OCI-LY7 (cell line): ENCODE results near the gene CCDC9B. TPM values are rescaled to one million over a fixed set of nuclear protein-coding genes. Genes with fewer than 3 reads are reported as not detected.

Source experiments
- BruUV-seq: library from RNA; stranded (reverse); fragments of 400-500 nt; replicated peaks from 2 replicates; lab custom pipeline; 2021; lab: Mats Ljungman, UMichigan
- CTCF ChIA-PET: fragments of 300-600 bp; sonication (Branson Sonifier 250); formaldehyde crosslinking; loops from one replicate; lab custom pipeline; 2022; ENCODE audit warnings: antibody characterized with exemption; ENCODE audit not compliant: unreplicated experiment; lab: Charles Lee
- POLR2A ChIA-PET: fragments of 300-600 bp; sonication (Branson Sonifier 250); formaldehyde crosslinking; loops from one replicate; lab custom pipeline; 2022; ENCODE audit warnings: antibody characterized with exemption; lab: Charles Lee
- DNase-seq: peaks from one replicate; pipeline ENCODE4 v3.0.0-alpha.2; 2015; ENCODE audit warnings: low spot score
- H2AFZ ChIP-seq: fragments of 200-600 bp; sonication (generic), shearing (Covaris generic); 2 replicates; pipeline ENCODE4 v1.6.1; 2014; ENCODE audit warnings: mild to moderate bottlenecking, antibody characterized with exemption, low read length, moderate library complexity
- H3K27ac ChIP-seq: fragments of 200-600 bp; sonication (generic); 2 replicates; pipeline ENCODE4 v1.5.1; 2014; ENCODE audit warnings: mixed run types, low read depth, mild to moderate bottlenecking, moderate library complexity, low read length, inconsistent platforms; ENCODE audit not compliant: poor library complexity, severe bottlenecking
- H3K36me3 ChIP-seq: fragments of 200-600 bp; sonication (generic); 2 replicates; pipeline ENCODE4 v1.6.1; 2014; ENCODE audit warnings: mild to moderate bottlenecking, antibody characterized with exemption, low read length, moderate library complexity, mixed read lengths; ENCODE audit not compliant: insufficient read depth
- H3K4me1 ChIP-seq: fragments of 200-600 bp; sonication (generic); 2 replicates; pipeline ENCODE4 v1.5.1; 2014; ENCODE audit warnings: mild to moderate bottlenecking, low read length; ENCODE audit not compliant: insufficient read depth, poor library complexity, severe bottlenecking
- H3K4me2 ChIP-seq: fragments of 200-600 bp; sonication (generic); 2 replicates; pipeline ENCODE4 v1.6.1; 2014; ENCODE audit warnings: mild to moderate bottlenecking, low read length
- H3K4me3 ChIP-seq: fragments of 200-600 bp; sonication (generic); 2 replicates; pipeline ENCODE4 v1.5.1; 2014; ENCODE audit warnings: mild to moderate bottlenecking, low read depth, low read length; ENCODE audit not compliant: poor library complexity, severe bottlenecking
- H3K79me2 ChIP-seq: fragments of 200-600 bp; sonication (generic); 2 replicates; pipeline ENCODE4 v1.6.1; 2016; ENCODE audit warnings: low read depth, mild to moderate bottlenecking, low read length, moderate library complexity, mixed read lengths; ENCODE audit not compliant: insufficient read depth
- H3K9me2 ChIP-seq: fragments of 200-600 bp; sonication (generic); 2 replicates; pipeline ENCODE4 v1.6.1; 2016; ENCODE audit warnings: mild to moderate bottlenecking, low read length, mixed read lengths; ENCODE audit not compliant: insufficient read depth
- H3K9me3 ChIP-seq: fragments of 200-600 bp; sonication (generic); 2 replicates; pipeline ENCODE4 v1.6.1; 2014; ENCODE audit warnings: mild to moderate bottlenecking, mixed run types, low read length, mixed read lengths
- H4K20me1 ChIP-seq: fragments of 200-600 bp; sonication (generic); 2 replicates; pipeline ENCODE4 v1.6.1; 2014; ENCODE audit warnings: mild to moderate bottlenecking, antibody characterized with exemption, low read length, moderate library complexity, mixed read lengths; ENCODE audit not compliant: insufficient read depth
- CTCF ChIP-seq: fragments of 200-600 bp; sonication (generic); conservative IDR thresholded peaks from 2 replicates; pipeline ENCODE4 v1.5.1; 2014; ENCODE audit warnings: mild to moderate bottlenecking, antibody characterized with exemption, low read length, moderate library complexity, mixed read lengths
- EZH2phosphoT487 ChIP-seq: fragments of 200-600 bp; sonication (generic); IDR thresholded peaks from 2 replicates; pipeline ENCODE4 v1.6.1; 2018; ENCODE audit warnings: low read depth, borderline replicate concordance, mild to moderate bottlenecking, mixed run types, antibody characterized with exemption, low read length, moderate library complexity, mixed read lengths
- intact Hi-C: fragments of 100-400 bp; cut with micrococcal nuclease; formaldehyde crosslinking; loops from one replicate; pipeline ENCODE4 v1.10.0; 2022; ENCODE audit not compliant: unreplicated experiment
- total RNA-seq, 2 experiments: library from RNA; depleted of rRNA in 1 of 2; stranded (reverse); fragments of >200 nt in 1 of 2; shearing (Covaris generic) in 1 of 2; gene quantifications; 2 replicates each; pipeline ENCODE4 v1.2.3, GENCODE V29; 2014 to 2022

Gene CCDC9B
- total RNA-seq, 2 experiments from 2014 or later: 1.4 TPM; not detected in 1

- Histone ChIP-seq H3K9me2 (no peaks in the 10 kb centered on the region), H3K4me2 (no peak overlapping the region), H3K4me1 (peaks cover 5% of the 10 kb centered on the region), H3K9me3 (no peaks in the 10 kb centered on the region), H4K20me1 (no peaks in the 10 kb centered on the region), H3K36me3 (no peaks in the 10 kb centered on the region), H3K4me3 (no peak overlapping the region), H3K27ac (no peak overlapping the region), H3K79me2 (no peaks in the 10 kb centered on the region), H2AFZ (no peak overlapping the region)
- intact Hi-C loops: no loop called here
- CTCF ChIA-PET: no interaction called here
- POLR2A ChIA-PET: no interaction called here
- no peak for TF ChIP-seq CTCF
- TF ChIP-seq EZH2phosphoT487: no peak
- no peak for DNase-seq
- BruUV-seq: no TSS peak
Observed at GRCh38 chr15:40353697-40354096, 13.0 kb upstream of the CCDC9B start.

GRCh38 chr15:40352281-40352901 lies 11.7 kb upstream of the CCDC9B start:
- H3K4me1 ChIP-seq: no peaks in the 10 kb centered on the region
- POLR2A ChIA-PET: no interaction called here
- intact Hi-C loops: no loop called here
- TF ChIP-seq CTCF: no peak
- TF ChIP-seq EZH2phosphoT487: no peak
- no peak overlapping the region for H3K4me2 ChIP-seq
- no TSS peak for BruUV-seq
- H3K9me3 ChIP-seq: no peaks in the 10 kb centered on the region
- no peak overlapping the region for H3K27ac ChIP-seq
- H3K36me3 ChIP-seq: no peaks in the 10 kb centered on the region
- no peaks in the 10 kb centered on the region for H4K20me1 ChIP-seq
- no peak for DNase-seq
- H3K4me3 ChIP-seq: no peak overlapping the region
- H3K9me2 ChIP-seq: no peaks in the 10 kb centered on the region
- H3K79me2 ChIP-seq: no peaks in the 10 kb centered on the region
- CTCF ChIA-PET: no interaction called here
- no peak overlapping the region for H2AFZ ChIP-seq

- Histone ChIP-seq H3K36me3 (no peaks in the 10 kb centered on the region), H3K79me2 (no peaks in the 10 kb centered on the region), H3K9me3 (no peaks in the 10 kb centered on the region), H3K4me1 (peaks cover 3% of the 10 kb centered on the region), H3K27ac (no peak overlapping the region), H2AFZ (no peak overlapping the region), H3K4me3 (no peak overlapping the region), H3K4me2 (no peak overlapping the region), H3K9me2 (no peaks in the 10 kb centered on the region), H4K20me1 (no peaks in the 10 kb centered on the region)
- DNase-seq: no peak
- TF ChIP-seq EZH2phosphoT487: no peak
- ChIA-PET CTCF (no interaction called here), POLR2A (no interaction called here)
- BruUV-seq: no TSS peak
- intact Hi-C loops: no loop called here
Observed at GRCh38 chr15:40349163-40349562, 8.4 kb upstream of the CCDC9B start.
